Endothelial cell of hepatic sinusoid (primary cell): Measurements from ENCODE around the gene CECR2.

Experiments
- in situ Hi-C: cut with HindIII; loops from 2 replicates; pipeline ENCODE4 v1.10.0; 2017; ENCODE audit warnings: low sequenced_read_pairs

The CECR2 gene

DNA sequence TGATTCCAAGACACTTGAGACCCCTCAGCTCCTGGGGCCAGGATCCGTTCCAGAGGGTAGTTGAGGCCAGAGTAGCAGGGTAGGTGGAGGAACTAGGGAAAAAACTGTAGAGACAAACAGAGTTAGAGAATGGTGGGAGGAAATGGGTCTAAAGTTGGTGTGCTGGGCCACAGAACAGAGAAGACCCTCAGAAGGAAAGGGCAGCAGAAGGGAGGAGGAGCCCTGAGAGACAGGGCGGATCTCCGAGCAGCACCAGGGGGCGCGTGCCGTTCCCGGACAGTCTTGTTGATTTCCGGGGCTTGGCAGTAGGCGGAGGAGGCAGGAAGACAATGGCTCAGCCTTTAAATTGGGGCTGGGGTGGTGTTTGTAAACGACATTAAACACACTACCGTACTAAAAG, 2.4 kb upstream of the CECR2 start:
- in situ Hi-C loops, result no loop called here

DNA sequence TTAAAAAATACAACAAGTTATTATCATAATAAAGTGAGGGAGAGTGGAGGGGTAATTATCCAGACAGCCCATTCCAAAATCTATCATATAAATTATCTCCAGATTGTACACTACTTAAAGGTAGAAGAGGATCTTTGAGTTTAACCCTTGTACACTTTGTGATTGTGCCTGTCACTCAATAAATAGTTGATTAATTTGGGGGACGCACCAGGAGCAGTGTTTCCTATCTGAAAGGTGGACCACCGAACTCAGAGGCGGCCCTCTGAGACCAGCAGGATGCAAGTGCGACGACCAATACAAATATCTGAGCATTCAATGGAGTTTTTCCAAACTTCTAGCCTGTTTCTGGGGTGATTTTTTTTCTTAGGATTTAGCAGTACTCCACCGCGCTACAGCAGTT, 1.1 kb upstream of the CECR2 start:
- in situ Hi-C loops, result no loop called here

DNA sequence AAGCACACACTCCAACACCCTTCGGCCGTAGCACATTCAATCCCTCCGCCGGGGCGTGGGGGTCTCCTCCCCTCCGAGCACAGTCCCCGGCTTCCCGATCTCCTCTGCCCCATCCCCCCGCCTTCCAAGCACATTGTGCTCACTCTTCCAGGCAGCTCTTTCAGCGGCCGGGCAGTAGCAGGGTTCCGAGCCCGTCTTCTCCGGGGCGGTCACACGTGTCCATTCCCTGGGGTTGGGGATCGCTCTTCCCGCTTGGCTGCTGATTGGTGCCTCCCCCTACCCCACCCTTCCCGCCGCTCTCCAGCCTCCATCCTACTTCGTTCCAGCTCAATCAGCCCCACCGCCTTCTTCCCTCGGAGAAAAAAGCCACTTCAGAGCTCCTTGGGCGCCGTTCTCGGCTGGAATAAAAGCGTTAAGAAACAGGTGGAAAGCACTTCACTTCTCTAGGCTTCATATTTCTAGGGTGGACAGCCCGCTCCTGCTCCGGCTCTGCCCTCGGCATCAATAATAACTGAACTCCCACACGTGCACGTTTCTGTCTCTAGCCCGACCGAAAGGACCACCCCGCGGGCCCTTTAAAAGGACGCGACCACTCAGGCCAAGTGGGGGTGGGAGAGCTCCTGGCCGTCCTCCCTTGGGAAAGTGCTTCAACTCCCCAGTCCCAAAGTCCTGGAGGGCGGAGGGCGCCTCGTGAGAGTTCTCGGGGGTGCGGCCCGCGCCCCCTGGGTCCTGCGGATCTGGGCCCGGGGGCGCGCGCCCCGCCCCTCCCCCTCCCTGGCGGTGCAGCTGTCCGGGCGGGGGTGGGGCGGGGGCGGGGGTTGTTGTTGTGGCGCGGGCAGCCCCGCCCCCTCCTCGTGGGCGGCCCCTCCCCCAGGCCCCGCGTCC, 464 bp upstream of the CECR2 start:
- in situ Hi-C loops, result no loop called here

DNA sequence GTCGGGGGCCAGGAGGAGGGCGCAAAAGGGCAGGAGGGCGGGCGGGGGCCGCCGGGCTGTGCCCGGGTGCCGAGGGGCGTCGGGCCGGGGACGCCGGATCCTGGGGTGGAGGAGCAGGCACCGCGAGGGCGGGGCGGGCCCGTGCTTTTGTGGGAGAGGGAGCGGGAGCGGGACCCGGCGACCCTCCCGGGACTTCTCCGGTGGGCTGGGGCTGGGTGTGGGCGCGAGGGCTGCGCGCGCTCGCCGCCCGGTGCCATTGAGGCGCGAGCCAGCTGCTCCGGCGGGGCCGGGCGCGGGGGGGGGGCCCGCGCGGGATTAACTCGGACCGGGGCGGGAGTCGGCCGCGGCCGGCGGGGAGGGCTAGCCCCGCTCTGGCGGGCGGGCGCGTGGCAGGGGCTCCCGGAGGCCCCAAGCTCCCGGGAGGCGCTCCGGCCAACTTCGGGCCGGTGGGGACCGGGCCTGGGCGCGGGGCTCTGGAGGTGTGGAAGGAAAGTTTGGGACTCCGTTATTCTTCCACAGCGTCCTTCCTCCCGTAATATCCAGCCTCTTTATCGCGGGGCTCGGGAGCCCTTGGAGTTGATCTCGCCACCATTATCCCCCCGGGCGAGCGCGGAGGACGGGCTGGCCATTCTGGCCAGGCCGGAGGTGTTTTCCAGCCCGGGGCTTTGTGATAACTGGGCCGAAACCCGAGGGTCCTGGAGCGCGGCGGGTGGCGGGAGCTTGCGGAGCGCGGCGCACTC, 936 bp downstream of the CECR2 start:
- in situ Hi-C loops, result no loop called here

DNA sequence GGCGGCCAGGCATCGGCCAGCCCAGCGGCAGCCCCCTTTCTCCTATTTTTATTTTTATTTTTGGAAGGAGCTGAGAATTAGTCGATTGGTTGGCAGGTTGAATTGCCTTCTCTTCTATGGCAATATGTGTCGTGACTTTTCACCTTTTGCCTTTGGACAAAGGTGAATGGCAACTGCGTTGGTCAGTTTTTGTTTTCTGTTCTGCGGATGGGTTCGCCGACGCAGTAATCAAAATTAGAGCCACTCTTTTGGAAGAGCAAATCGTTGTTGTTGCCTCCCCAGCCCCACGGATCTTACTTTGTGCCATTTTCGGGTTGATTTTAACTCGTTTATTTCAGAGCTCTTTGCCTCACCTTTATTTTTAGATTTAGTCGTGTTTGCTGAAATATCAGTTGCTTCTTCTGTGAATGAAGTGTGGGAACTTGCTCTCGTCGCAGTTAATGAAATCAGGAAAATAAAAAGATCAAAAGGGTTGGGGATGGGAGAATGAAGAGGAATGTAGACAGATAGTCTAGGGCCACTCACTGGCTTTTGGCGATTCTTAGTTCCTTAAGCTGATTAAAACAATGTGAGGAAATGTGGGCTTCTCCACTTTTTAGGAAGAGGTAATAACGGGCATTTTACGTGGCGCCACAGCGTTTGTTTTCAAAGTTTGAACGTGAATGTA, 1.6 kb downstream of the CECR2 start:
- in situ Hi-C loops, result no loop called here

DNA sequence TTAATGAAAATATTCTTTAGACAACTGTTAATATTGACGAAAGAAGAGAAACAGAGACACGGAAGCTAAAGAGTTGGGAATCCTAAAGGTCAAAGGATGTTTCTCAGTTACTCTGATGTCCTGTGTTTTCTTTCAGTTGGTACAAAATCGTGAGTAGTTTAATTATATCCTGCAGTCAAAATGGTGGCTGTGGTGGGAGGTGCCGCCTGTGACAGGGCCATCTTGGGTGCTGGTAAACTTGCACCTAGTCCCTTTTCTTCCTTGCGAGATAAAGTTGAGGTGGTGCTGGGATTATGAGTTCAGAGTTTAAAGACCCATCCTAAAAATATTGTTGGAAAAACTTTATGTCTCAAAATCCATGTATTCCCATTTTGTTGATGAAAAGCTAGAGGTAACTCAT, 2.2 kb downstream of the CECR2 start:
- in situ Hi-C loops, result no loop called here

DNA sequence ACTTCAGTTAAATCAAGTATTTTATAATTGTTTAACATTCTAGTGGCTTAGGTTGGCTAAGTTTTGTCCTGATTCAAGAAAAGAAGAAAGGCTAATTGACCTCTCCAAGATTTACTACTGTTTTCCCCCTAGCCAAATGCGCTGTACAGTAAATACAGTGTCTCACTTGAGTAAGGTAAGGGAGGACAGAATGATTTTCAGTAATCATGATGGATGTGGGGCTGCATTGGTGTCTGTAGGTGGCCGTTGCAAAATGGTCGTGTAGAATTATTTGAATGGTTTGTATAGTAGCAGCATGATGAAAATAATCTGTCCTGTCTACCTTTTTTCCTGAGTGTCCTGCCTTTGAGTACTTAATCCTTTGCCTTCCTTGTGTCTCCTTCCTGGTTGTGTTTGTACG, 4.6 kb downstream of the CECR2 start:
- in situ Hi-C loops, result no loop called here

DNA sequence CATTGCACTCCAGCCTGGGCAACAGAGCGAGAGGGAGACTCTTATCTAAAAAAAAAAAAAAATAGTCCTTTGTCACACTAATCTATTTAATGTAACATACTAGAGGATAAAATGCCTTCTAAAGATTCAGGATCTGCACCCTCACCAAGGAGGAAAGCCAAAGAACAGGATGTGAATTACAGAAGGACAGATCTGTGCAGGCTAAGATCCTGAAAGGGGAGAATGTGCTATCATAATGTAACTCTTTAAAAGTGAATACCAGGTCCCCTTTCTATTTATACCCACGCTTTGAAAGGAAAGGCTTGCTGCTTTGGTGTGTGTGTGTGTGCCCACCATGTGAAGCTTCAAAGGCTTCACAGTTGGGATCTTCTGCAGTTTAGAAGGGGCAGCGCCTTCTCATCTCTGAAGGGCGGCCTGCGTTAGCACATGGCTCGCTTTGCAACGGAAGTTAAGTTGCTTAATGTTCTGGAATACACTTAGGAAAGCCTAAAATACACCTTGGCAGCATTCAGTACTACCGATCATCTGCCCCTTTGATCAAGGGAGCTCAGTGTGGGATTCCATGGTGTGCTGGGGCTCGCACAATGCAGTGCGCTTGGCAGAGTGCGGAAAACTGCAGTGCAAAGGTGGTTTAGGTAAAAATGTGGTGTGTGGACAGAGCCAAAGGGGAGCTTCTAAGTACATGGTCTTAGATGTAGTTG, 6.8 kb downstream of the CECR2 start:
- in situ Hi-C loops, result no loop called here

DNA sequence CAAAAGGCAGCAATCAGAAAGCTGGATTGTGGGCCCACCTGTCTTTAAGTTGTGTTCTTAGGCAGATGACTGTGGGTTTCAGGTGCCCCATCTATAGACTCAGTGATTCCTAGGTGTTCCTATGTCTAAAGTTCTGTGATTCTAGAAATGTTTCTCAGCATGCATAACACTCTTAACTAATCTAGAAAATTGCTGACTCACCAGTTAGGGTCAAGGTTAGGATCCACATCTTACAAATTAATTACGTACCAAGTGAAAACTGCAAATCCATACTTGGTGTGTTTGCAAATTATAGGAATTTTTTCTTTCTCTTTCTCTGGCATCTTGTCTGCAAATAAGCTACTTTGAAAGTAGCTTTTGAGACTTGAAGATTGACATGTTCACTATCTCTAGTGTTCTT, 7.7 kb downstream of the CECR2 start:
- in situ Hi-C loops, result no loop called here

DNA sequence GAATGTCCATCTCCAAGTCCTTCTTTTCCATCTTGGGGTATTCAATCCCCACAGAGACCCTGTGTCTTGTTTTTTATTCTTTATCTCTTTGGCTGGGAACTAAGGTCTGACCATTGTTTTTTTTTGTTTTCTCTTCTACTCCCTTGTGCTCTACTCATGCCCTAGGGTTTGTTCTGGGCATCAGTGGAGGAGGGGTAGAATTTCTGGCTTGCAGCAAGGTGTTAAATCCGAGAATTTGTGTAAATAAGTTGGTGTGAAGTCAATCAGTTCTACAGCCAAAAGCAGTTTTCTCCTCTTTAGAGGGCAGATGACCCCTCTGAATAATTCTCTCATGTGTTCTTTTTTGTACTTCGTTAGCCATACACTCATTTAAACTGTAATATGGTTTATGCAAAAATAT, 10.7 kb downstream of the CECR2 start:
- in situ Hi-C loops, result no loop called here

DNA sequence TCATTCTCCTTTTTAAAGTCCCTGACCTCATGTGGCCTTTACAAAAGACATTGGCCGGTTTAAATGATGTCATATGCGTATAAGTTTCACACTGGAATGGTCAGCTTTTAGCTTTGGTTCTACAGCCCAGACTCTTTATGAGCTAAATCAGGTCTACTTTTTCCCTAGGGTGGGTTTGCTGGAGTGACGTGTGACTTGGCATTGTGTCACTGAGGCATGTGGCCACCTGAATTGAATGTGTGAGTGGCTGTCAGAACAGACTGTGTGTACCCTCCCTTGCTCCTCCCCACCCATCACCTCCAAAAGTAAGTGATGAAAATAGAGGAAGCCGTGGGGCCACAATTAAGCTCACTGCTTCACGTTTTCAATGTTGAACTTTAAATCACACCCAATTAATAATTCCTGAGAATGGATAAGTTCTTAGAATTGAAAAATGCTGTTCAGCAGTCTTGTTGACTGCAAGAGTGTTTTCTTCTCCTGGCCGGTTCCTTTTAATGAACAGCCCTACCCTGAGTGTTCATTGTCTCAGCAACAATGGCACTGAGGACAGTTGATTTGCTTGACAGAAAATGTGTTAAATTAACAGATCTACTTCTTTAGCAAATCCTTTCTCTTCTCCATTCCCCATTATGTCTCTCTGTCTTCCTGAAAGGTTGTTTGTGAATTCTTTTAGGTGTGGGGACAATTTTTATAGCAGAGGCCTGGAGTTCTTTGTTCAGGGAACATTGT, 11.3 kb downstream of the CECR2 start:
- in situ Hi-C loops, result no loop called here

DNA sequence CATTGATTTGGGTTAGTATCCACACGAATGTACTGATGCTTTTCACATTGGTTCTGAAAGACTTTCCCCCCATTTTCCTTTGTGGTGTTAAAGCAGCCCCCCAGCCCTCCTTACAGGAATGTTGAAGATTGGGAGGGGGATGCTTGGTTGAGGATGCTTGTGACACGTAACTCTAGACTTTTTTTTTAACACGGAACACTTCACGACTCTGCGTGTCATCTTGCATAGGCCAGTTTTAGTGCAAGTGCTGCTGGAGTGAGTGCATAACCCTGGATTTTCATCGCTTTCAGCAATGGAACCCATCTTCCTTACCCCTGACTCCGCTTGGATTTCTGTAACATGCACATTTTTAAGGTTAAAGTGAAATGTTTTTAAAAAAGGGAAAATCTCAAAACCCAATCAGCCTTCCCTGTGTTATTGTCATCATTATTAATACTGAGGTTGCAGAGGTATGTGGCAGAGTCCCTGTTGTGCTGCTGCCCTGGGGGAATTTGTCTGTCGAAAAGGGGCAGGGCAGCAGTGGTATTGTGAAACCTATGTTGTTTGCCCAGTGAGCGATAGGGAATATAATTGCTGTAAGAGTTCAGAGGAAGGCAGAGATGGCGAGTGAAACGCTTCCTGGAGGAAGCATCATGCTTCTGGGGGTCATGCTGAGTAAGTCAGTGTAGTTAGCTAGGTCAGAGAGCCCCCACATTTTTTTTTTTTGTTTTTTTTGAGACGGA, 12.1 kb downstream of the CECR2 start:
- in situ Hi-C loops, result no loop called here

DNA sequence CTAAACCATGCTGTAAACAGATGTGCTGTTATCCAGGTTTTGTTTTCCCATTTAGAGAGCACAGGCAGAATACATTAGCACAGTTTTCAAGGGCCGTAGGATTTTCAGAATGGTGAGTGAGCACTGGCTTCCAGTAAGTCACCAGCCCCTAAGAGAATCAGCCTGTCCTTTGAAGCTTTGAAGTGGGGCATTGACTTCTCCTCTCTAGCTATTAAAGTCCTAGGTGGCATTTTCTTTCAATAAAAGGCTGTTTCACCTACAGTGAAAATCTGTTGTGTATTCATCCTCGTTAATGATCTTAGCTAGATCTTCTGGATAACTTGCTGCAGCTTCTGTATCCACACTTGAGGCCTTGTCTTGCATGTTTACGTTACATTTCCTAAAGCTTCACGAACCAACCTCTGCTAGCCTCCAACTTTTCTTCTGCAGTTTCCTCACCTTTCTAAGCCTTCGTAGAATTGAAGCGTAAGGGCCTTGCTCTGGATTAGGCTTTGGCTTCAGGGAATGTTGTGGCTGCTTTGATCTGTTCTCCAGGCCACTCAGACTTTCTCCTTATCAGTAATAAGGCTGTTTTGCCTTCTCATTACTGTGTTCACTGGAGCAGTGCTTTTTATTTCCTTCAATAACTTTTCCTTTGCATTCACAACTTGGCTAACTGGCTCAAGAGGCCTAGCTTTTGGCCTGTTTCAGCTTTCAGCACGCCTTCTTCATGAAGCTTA, 15.5 kb downstream of the CECR2 start:
- in situ Hi-C loops, result no loop called here

DNA sequence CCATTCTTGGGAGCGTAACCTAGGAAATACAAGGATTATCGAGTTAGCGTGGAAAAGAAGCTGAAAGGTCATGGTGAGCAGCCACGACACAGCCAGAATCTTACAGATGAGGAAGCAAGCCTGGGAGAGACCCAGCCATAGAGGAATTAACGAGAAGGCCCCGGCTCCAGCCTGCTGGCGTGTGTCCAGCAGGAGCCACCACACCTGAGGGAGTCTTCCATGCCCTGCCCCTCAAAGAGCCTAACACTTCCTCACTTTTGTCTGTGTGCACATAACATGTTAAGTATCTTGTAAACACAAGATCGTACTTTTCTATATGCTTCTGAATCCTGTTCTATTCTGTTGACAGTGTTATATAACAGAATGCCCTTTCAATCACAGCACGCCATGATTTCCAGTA, 18.1 kb downstream of the CECR2 start:
- in situ Hi-C loops, result no loop called here

DNA sequence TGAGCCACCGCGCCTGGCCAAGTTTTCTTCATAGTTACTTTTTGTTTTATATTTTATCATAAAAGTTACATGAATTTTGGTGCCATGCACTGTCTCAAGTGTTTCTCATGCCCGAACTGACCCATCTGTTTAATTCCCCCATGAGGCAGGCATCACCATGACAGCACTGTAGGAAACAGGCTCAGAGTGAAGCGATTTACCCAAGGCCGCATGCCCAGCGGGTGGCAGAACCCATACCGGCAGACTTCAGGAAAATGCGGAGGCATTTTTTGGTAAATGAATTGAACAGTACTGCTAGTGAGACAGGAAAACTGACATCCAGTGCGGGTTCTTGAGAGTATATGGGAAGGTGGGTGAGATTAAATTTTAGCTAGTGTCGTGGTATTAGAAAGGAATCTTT, 19.0 kb downstream of the CECR2 start:
- in situ Hi-C loops, result no loop called here

DNA sequence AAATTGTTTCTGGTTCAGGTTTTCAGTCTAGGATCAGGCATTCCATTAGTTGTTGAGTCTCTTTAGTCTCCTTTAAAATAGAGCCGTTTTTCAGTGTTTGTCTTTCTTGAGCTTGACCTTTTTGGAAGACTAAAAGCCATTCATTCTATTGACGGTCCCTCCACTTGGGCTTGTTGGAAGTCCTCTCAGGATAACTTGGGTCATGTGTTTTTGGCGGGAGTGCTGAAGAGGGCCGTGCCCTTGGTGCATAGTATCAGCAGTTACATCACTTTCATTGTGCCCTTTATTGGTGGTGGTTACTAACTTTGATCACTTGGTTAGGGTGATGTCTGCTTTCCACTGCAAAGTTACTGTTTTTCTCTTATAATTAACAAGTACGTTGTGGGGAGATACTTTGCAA, 20.8 kb downstream of the CECR2 start:
- in situ Hi-C loops, result no loop called here

DNA sequence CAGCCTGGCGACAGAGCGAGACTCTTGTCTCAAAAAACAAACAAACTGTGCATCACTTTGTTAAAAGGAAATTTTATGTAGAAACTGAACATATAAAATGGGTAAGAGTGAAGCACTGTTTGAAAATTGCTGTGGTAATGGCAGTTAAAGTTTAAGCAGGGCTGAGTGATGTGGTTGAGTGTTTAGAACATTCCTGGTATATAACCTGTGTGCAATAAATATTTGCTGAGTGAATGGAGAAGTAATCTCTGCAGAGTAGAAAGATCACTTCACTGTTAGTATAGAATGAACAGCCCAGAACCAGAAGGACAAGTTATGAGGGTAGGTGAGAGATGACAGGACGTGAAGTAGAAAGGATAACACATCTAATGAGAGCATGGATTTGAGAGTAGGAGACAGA, 27.3 kb downstream of the CECR2 start:
- in situ Hi-C loops, result no loop called here

DNA sequence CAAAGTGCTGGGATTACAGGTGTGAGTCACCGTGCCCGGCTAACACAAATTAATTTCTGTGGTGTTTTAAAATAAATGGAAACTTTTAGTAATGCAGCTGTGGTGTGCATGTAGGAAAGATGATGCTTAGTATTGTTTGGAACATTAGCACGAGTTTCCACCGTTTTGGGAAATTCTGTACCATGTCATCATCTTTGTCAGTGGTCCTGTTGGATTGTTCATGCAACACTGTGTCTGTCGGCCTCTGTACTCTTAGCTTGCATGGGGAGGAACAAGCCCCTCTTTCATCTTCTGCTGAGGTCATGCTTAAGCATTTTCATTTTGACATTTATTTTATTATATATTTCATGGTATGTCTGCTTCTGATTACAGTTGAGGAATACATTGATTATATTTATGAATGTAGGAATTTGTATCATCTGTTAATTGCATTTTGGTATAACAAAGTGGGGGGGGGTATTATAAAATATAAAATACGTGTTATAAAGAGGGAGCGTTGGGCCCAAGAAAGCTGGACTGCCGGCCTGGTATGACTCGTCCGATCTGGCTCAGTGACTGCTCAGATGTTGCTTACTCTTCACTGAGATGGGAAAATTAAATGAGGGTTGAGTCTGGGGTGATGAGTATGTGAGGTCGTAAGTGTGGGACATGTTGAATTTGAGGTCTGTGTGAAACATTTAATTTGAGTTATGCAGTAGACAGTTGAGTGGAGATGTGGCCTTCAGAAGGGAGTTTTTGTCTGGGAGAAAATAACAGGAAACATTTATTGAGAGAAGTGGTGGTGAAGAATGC, 28.7 kb downstream of the CECR2 start:
- in situ Hi-C loops, result no loop called here
